NCI-H128 (cell line): ENCODE data around the gene TRIM37.
"Not testable (repeated sequence)": the region's sequence is repeated elsewhere in the genome, so short reads cannot be mapped to it uniquely, and the experiment has no call there.

Experiments used
- DNase-seq: peaks from one replicate; lab custom pipeline; 2025; ENCODE audit not compliant: unreplicated experiment; lab: John Stamatoyannopoulos, UW

The TRIM37 gene

DNA sequence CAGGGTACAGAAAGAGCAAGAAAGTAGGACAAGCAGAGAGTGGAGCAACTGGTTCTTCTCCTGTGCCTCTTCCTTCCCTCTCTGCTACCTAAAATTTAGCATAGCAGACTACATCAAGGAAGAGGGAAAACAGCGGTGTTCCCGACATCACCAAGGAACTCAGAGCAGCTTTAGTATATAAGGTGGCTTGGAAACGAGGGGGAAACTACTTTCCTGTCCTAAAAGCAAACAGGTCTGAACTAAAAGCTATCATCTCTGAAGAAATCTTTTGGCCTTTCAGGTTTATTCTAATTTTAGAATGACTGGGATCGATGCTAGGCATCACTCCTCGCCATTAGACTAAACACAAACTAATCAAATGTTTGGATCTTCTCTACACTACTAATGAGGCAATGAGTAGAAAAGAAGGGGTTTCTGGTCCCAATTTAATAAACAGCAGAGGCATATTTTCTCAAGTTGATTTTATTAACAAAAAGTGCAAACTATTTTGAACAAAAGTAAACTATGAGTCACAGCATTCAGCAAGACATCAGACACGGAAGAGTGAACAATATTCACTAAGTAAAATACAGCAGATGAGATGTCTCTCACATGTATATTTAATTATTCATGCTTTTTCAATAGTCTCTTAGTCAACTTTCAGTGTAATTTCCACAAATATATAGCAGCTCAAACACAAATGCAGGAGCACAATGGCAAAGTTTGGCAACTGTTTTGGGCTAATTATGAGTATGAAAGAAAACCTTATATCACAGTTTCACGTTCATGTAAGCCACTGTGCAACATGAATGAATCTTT is 108.7 kb downstream of the TRIM37 start:
- DNase-seq = no peak

DNA sequence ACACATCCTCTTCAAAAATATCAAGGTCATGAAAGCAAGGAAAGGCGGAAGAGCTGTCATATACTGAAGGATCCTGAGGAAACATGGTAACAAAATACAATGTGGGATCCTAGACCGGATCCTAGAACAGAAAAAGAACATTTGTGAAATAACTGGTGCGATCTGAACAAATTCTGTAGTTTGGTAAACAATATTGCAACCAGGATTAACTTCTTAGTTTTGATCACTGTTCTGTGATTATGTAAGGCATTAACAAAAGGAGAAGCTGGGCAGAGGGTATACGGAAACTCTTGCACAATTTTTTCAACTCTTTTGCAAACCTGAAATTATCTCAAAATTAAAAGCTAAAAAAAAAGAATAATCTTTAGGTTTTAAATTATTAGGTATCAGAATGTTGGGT is 109.7 kb downstream of the TRIM37 start:
- no peak for DNase-seq

DNA sequence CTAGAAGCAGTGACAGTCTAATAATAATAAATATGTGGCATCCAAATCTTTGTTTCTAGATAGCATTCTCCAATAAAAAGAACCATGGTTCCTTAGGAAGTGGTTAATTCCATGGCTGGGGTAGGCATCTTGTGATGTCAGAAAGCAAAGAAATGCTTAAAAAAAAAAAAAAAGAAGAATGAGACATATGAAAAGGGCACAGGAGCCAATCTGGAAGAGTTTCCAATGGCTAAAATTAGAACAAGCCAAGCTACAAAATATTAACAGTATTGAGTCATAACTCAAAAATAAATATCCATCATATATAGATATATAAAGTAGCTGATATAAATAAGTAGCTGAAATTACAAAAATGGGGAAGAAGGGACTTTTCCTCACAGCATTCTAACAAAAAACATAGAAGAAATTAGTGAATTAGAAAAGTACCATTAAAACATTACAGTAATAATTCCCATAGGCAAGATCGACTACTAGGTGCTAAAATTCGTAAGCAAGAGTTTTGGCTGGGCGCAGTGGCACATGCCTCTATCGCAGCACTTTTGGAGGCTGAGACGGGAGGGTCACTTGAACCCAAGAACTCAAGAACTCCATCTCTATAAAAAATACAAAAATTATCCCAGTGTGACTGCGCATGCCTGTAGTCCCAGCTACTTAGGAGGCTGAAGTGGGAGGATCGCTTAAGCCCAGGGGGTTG is 111.3 kb downstream of the TRIM37 start:
- DNase-seq = no peak

DNA sequence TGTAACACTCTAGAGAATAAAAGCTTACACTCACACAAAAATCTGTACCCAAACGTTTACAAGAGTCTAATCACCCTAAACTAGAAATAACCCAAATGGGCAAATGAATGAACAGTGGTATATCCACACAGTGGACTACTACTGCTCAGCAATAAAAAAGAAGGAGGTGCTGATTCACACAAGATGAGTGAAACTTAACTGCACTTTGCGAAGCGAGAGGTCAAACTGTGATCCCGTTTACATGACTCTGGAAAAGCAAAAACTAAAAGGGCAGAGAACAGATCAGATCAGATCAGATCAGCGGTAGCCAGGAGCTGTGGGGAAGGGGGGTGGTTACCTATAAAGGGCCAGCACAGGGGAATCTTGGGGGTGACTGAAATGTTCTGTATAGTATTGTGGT is 113.4 kb downstream of the TRIM37 start:
- no peak for DNase-seq

DNA sequence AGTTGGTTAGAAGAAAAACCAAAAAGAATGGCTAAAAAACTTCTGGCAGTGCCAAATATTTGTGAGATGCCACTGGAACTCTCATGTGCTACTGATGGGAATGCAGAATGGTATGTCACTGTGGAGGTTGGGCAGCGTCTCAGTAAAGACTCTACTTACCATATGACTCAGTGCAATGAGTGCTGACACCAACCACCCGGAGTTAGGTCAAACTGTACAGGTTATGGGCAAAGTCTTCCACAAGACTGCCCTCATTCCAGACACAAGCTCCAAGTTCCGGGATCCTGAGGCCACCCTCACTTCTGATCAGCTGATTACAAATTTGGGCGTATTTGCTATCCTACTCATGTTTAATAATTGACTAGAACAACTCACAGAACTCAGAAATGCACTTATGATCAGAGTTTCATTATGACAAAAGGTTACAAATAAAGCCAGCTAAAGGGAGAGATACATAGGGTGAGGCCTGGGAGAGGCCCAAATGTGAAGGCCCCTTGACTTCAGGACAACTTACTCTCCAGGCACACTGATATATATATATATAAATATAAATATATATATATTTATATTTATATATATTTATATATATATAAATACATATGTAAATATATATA is 114.9 kb downstream of the TRIM37 start:
- no peak for DNase-seq

DNA sequence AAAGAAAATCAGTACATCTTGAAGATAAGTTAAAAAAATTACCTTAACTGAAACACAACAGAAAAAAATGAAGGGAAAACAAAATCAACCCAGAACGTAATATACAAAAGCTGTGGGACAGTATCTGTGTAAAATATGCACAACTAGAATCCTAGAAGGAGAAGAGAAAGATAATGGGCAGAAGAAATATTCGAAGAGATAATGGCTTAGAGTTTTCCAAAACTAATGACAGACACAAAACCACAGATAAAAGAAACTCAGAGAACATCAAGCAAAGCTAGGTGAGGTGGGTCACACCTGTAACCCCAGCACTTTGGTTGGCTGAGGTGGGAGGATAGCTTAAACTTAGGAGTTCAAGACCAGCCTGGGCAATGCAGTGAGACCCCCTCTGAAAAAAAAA is 117.1 kb downstream of the TRIM37 start:
- DNase-seq = no peak

DNA sequence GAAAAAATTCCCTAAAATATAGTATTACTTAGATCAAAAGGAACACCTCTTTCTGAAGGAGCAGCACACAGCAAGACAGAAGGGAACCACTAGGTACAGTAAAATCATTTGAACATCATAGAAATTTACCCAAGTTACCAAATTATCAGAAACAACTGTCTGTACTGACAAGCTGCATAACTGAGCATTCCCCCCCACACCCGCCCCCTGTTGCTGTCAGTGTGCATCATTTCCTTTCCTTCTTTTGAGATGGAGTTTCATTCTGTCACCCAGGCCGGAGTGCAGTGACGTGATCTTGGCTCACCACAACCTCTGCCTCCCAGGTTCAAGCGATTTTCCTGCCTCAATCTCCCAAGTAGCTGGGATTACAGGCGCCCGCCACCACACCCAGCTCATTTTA is 120.7 kb downstream of the TRIM37 start:
- DNase-seq = no peak

DNA sequence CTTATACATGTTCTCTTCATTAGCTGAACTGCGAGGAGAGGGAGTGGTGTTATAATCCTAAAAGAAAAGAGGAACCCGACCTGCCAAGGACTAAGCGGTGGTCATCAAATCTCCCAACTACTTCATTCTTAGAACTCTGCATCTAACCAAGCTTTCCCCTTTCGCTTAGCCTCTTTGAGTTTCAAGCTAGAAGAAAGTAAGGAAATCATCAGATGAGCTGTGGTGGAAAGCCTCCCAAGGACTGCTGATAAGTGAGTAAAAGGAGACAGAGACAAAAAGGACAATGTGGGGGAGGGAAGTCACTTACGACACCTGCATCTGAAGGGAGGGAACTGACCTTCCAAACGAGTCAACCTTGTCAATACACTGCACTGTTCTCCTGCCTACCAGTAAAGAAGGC is 121.3 kb downstream of the TRIM37 start:
- no peak for DNase-seq

DNA sequence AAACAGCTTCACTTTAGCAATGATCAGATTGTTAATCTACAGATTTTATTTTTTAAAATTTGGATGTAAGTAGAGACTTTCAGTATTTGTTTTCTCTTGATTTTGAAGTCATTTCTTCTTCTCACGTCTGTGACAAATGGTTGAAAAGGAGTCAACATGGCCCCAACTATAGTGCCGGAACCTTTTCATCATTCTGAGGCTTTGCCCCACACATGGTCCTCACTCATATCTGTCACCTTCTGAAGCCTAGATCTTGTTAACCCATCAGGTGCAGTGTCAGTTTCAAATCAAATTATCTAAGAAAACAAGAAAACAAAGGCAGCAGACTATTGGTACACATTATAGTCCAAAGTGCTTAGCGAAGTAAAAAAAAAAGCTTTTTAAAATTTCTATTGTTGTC is 124.1 kb downstream of the TRIM37 start:
- DNase-seq = no peak

DNA sequence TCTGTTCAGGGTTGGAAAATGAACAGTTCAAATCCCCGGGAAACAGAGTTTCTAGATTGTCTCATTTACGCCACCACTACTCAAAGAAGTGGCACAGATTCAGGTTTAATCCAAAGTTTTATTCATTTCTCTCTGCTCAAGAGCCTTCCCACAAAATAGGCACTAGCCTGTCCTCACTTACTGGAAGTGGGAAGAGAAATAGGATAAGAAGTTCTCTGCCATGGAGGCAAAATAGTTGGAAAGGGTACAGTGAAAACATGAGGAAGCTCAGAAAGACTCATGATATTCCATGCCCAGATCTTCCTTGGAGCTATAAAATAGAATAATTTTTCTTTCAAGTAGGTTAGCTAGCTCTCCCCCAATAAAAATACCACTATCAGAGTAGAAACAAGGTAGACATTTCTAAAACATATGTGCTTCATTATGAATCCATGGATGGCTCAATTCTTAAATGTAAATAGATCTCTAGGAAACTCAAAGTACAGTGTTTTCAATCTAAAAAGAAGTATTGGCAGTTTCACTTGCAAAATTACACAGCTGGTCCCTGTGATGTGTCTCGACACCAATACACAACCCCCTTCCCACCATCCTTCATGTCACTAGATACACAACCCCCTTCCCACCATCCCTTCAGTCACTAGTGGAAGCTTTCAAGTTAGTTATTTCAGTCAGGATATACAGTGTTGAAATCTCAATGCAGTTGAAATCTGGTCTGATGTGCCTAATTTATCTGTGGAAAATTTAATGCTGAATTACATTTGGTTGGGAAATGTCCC is 125.8 kb downstream of the TRIM37 start:
- DNase-seq = no peak

DNA sequence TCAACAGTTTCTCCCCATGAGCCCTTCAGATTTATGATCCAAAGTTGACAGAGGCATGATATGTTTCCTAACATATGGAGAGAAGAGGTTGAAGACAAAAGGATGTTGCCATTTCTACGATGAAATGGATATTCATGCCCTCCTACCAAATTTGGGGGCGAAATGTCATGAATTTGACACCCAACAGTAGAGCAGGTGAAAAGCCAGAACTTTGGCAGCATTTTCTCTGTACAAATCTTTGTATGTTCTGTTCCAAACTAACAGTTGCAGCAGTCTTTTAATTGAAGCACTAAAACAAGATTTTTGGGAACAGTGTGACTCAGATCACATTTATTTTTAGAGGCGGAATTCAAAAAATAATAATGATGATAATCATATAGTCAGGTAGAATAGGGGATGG is 130.1 kb downstream of the TRIM37 start:
- no peak for DNase-seq

DNA sequence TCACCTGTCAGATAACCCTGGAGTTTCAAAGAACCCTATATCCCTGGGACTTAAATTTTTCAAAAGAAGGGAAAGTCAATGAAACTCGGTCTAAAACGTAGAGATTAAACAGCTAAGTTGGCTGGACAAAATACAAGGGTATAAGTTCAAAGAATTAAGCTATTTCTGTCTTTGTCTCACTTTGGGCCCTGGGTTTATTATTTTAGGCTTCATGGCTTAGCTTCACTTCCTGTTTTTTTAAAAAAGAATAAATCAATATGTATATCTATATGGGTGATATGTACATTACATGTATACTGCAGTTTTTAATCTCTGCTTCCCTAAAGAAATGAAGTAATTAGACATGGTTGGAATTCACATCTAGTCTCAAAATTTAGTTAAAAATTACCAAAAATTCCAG is 132.3 kb downstream of the TRIM37 start:
- DNase-seq = no peak

DNA sequence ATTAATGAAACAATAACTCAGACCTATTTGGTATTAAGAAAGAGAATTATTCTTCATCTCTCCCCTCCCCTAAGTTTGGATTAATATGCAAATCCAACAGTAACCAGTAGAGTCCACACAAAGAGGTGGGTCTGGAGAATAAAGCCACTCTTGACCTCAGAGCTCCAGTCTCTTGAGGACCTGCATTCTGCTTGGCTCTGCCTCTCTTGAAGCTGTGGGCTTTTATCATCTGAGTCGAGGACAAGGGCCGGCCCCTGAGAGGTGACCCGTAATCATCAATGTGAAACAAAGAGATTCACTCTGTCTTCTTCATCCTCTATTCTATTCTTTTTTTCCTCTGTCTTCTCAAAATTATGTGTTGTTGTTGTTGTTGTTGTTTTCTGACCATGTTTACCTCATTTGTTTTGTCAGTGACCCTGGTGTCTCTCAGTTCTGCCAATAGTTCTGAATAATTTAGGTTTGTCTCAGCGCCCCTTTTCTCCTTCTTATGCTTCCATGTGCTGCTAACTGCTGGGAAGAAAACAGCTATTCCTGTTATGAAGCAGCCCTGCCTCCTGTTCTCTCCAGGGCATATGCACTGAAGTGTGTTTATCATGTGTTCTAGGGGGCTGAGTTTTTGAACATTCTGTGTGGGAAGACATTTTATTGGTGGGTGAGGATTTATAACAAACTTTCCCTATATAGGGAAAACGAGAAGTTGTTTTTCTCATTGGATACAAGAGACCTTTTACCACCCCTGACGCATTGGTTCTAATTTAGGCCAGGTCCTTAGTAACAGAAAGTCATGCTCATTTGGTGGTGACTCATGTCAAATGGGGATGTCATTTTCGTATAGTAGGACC is 135.8 kb downstream of the TRIM37 start:
- DNase-seq = no peak

DNA sequence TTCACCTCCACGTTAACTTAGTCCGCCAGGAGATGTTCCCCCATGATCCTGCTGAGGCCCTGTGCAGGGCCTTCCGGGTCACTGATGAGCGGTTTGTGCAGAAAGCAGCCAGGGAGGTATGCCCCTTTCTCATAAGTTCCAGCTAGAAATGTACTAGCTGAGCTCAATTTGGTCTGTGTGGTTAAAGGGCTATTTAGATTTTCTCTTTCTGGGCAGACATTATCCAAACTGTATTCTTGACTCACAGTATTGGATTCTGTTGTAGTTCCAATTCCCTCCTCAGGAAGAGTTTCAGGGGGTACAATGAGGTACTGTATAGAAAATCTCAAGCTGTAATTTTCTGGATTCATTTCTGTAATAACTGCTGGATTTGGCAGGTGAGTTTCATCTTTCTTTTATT is 137.1 kb downstream of the TRIM37 start:
- DNase-seq = no peak

DNA sequence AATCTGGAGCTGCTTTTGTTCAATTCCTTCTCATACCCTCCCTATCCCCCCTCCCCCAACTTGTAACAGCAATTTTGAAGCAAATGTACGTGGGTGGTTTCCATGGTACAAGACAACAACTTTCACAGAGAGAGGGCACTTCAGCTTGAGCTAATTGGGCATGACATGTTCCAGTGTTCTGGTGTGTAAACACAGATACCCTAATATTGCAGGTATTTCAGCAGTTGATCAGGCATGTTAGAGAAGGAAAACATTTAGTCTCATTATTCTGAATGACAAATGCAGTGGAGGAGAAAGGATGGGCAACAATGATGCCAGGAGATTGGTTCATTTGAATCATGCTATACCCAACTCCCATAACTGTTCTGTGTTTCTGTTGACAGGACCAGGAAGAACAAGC is 137.5 kb downstream of the TRIM37 start:
- DNase-seq = peak; percentile 19

DNA sequence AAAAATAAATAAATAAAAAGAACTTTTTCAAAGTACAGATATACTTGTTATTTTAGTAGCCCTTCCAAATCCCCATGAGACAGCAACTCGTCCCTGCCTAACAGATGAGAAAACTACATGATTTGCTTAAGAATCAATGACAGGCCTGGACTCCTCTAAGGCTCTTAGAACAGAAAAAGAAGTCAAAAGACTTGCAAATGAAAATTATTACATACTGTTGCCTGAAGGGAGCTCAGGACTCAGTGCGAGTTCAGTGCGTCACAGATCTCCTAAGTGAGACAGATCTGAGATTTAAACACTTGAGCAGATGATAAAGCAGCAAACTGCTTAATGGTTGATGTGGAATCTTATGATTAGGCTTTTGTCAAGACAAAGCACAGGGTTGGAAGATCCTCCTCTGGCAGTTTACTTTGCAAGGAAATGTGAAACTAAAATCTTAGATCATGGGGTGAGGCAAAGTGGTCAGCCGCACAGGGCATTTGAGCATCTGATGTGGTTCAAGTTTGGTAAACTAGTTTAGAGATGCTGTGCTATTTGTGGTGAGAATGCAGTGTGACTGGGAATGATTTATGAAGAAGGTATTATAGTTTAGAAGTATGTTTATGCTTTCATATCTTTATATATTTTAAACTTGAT is 138.1 kb downstream of the TRIM37 start:
- no peak for DNase-seq

DNA sequence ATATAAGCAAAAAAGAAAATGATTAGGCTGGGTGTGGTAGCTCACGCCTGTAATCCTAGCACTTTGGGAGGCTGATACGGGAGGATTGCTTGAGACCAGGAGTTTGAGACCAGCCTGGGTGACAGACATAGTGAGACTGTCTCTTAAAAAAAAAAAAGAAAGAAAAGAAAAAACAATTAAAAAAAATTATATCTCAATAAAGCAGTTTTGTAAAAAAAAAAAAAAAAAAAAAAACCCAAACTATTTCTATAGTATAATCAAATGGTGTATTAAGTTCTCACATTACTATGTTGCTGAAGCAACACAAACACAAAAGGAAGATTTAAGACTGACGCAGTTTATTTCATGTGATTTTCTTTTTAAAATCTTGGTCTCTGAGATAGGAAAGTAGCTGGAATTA is 140.5 kb downstream of the TRIM37 start:
- DNase-seq = no peak

DNA sequence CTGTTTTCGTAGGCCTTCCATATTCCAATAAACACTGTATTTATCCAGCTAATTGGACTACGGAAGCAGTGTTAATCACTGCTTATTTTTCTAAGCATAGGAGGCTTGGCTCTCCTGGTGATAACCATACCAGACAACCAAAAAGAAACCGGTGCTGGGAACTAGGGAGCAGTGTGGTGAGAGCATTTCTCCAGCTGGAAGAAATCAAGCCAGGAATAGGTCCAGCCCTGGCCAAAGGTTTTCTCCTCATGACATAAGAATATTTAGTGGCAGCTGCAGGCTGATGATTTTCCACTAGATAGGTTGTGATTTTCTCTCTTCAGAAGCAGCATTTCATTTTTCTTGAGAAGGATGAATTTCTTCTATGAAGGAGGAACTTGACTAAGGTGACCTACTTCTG is 141.5 kb downstream of the TRIM37 start:
- DNase-seq = no peak

DNA sequence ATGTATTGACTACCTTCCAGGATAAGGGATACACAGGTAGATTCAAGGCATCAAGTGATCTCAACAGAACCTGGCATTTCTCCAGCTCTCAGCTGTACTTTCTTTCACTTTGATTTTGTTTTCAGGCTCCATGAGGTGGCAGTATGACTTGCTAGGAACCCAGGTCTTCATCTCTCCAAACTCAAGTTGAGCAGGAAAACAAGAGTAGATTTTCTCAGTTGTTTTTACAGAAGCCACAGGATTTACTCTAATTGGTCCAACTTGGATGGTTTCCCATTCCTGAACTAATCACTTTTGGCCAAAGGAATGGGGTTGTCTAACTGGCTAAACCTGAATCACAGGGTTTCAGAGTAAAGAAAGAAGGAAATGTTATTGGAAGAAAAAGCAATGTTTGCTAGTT is 146.6 kb downstream of the TRIM37 start:
- DNase-seq = no peak

DNA sequence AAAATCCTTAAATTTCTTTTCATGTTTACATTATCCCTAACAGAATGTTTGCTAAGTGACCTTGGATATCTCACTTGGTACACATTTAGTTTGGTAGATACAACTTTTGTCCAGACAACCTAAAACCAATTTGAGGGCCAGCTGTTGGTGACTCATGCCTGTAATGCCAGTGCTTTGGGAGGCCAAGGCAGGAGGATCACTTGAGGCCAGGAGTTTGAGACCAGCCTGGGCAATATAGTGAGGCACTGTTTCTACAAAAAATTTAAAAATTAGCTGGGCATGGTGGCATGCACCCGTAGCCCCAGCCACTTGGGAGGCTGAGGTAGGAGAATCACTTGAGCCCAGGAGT is 149.0 kb downstream of the TRIM37 start:
- DNase-seq = not testable (repeated sequence)
